GM19351 (cell line): Measurements from ENCODE around the gene LRRK2.

Source experiments
- ATAC-seq: cut with Tn5 transposase; IDR thresholded peaks from one replicate; pipeline ENCODE4 v1.9.1; 2021; ENCODE audit warnings: mild to moderate bottlenecking, moderate library complexity; ENCODE audit not compliant: unreplicated experiment

The LRRK2 gene

GRCh38 chr12:40390980-40391379 lies 166.2 kb downstream of the LRRK2 start:
- no peak for ATAC-seq

DNA sequence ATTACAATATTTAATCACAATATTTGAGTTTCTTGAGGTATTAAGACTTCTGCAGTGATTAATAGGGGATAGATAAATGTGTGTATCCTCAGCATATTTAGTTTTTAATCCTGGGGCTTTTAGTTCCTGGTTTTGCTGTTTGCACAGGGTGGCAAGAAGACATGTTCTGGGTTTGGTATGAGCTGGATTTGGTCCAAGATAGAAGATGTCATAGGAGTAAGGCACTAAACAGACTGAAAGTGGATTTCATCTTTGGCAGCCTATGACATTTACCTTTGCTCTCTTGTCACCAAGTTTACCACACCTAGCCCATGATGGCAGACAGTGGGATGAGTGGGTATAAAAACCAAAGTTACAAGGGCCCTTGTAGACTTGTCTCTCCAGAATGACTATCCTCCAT lies 168.2 kb downstream of the LRRK2 start:
- ATAC-seq = no peak

- no peak for ATAC-seq
These were observed 174.9 kb downstream of the LRRK2 start for GRCh38 chr12:40399656-40400055.

GRCh38 chr12:40405419-40405818 lies 180.6 kb downstream of the LRRK2 start:
- no peak for ATAC-seq
